Activated CD4-positive, alpha-beta T cell treated with anti-CD3 and anti-CD28 coated beads, Interleukin-2, amount 10 ng/mL, durations not matched to agents 24 days and 14 days (primary cell): ENCODE data around the gene COCH. TPM values are rescaled to one million over a fixed set of nuclear protein-coding genes. Genes with fewer than 3 reads are reported as not detected.

Source experiments
- DNase-seq: peaks from one replicate; pipeline ENCODE4 v3.0.0; 2022
- H3K27ac Mint-ChIP-seq: one replicate; pipeline ENCODE4 v1.8.0; 2022; ENCODE audit warnings: mild to moderate bottlenecking, mixed read lengths
- H3K27me3 Mint-ChIP-seq: one replicate; pipeline ENCODE4 v1.8.0; 2022; ENCODE audit warnings: mixed read lengths
- H3K36me3 Mint-ChIP-seq: one replicate; pipeline ENCODE4 v1.8.0; 2022; ENCODE audit warnings: low read depth, mild to moderate bottlenecking, mixed read lengths
- H3K4me1 Mint-ChIP-seq: one replicate; pipeline ENCODE4 v1.8.0; 2021; ENCODE audit warnings: mixed read lengths
- H3K4me3 Mint-ChIP-seq: one replicate; pipeline ENCODE4 v1.8.0; 2022; ENCODE audit warnings: mild to moderate bottlenecking, moderate library complexity, mixed read lengths
- H3K9me3 Mint-ChIP-seq: one replicate; pipeline ENCODE4 v1.8.0; 2021; ENCODE audit warnings: mixed read lengths
- intact Hi-C: fragments of 100-400 bp; cut with micrococcal nuclease; formaldehyde crosslinking; loops from one replicate; pipeline ENCODE4 v1.15.1; 2023
- total RNA-seq: library from RNA; stranded (reverse); gene quantifications from 2 replicates; pipeline ENCODE4 v1.2.3, GENCODE V29; 2022

The COCH gene
- total RNA-seq, result 1.1 and 1.2 TPM in 2 replicates

DNA sequence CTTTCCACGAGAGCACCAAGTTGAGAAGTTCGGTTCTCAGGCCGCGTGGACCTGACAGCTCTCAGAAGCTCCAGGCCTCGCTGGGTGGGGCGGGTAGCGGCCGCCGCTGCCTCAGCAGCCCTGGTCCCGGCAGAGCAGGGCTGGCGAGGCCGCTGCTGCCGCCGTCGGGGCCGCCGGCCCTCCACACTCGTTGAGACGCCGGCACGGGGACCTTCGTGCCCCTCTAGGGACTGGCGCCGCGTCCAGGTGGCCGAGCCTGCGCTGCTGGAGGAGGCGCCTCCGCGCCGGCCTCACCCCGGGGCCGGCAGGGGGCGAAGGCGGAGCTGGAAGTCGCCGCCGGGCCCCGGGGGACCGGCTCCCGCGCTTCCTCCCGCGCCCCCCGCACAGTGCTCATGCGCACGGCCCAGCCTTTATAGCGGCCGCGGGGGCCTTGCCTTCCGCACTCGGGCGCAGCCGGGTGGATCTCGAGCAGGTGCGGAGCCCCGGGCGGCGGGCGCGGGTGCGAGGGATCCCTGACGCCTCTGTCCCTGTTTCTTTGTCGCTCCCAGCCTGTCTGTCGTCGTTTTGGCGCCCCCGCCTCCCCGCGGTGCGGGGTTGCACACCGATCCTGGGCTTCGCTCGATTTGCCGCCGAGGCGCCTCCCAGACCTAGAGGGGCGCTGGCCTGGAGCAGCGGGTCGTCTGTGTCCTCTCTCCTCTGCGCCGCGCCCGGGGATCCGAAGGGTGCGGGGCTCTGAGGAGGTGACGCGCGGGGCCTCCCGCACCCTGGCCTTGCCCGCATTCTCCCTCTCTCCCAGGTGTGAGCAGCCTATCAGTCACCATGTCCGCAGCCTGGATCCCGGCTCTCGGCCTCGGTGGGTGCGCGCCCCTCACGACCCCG lies at the start of gene COCH:
COCH (plus strand) TSS at position 440 of the 879 bp plus-strand sequence; CDS start at position 820, 380 bp downstream.
- no peaks in the 10 kb centered on the region for H3K36me3 Mint-ChIP-seq
- H3K4me1 Mint-ChIP-seq, result peaks cover 11% of the 10 kb centered on the region
- peaks cover 65% of the 10 kb centered on the region for H3K27me3 Mint-ChIP-seq
- H3K27ac Mint-ChIP-seq, result no peak within 1 kb of the TSS
- peak; percentile 76 for DNase-seq
- H3K4me3 Mint-ChIP-seq, result peak within 1 kb of the TSS; percentile 83
- intact Hi-C loops, result no loop called here
- H3K9me3 Mint-ChIP-seq, result no peaks in the 10 kb centered on the region

DNA sequence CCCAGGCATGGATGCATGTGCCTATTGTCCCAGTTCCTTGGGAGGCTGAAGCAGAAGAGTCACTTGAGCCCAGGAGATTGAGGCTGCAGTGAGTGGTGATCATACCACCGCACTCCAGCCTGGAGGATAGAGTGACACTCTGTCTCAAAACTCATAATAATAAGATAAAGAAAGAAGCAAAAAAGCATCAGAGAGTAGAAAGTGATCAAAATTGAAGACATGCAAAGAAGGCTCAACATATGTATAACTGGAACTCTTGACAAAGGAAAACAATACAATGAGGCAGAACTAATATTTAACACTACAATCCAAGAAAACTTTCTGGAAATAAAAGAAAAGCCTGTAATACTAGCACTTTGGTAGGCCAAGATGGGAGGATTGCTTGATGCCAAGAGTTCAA lies 48.3 kb upstream of the COCH start:
- no peaks in the 10 kb centered on the region for H3K27me3 Mint-ChIP-seq
- H3K4me3 Mint-ChIP-seq, result no peak overlapping the region
- H3K27ac Mint-ChIP-seq, result no peak overlapping the region
- intact Hi-C loops, result no loop called here
- no peak for DNase-seq
- no peaks in the 10 kb centered on the region for H3K4me1 Mint-ChIP-seq
- H3K36me3 Mint-ChIP-seq, result no peaks in the 10 kb centered on the region
- peaks cover 7% of the 10 kb centered on the region for H3K9me3 Mint-ChIP-seq

DNA sequence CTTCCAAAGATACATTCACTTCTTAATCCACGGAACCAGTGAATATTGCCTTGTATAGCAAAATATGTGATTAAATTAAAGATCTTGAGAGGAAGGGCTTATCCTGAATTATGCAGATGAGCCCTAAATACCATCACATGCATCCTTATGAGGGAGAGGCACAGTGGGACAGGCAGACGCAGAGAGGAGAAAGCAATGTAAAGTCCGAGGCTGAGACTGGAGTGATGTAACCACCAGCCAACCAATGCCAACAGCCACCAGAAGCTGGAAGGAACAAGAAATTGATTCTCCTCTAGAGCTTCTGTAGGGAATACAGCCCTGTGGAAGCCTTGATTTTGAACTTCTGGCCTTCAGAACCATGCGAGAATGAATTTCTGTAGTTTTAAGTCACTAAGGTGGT lies 44.5 kb upstream of the COCH start:
- H3K4me1 Mint-ChIP-seq, result no peaks in the 10 kb centered on the region
- H3K27ac Mint-ChIP-seq, result no peak overlapping the region
- intact Hi-C loops, result no loop called here
- H3K27me3 Mint-ChIP-seq, result no peaks in the 10 kb centered on the region
- no peak overlapping the region for H3K4me3 Mint-ChIP-seq
- peaks cover 4% of the 10 kb centered on the region for H3K9me3 Mint-ChIP-seq
- H3K36me3 Mint-ChIP-seq, result no peaks in the 10 kb centered on the region
- DNase-seq, result no peak

DNA sequence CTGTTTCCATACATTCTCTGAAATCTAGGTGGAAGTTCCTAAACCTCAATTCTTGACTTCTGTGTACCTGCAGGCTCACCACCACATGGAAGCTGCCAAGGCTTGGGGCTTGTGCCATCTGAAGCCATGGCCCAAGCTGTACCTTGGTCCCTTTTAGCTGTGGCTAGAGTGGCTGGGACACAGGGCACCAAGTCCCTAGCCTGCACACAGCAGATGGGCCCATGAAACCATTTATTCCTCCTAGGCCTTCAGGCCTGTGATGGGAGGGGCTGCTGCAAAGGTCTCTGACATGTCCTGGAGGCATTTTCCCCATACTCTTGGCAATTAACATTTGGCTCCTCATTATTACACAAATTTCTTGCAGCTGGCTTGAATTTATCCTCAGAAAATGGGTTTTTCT lies 40.0 kb upstream of the COCH start:
- no peaks in the 10 kb centered on the region for H3K36me3 Mint-ChIP-seq
- no peak overlapping the region for H3K4me3 Mint-ChIP-seq
- intact Hi-C loops, result no loop called here
- no peak overlapping the region for H3K27ac Mint-ChIP-seq
- DNase-seq, result no peak
- H3K9me3 Mint-ChIP-seq, result peaks cover 9% of the 10 kb centered on the region
- H3K4me1 Mint-ChIP-seq, result no peaks in the 10 kb centered on the region
- H3K27me3 Mint-ChIP-seq, result no peaks in the 10 kb centered on the region

DNA sequence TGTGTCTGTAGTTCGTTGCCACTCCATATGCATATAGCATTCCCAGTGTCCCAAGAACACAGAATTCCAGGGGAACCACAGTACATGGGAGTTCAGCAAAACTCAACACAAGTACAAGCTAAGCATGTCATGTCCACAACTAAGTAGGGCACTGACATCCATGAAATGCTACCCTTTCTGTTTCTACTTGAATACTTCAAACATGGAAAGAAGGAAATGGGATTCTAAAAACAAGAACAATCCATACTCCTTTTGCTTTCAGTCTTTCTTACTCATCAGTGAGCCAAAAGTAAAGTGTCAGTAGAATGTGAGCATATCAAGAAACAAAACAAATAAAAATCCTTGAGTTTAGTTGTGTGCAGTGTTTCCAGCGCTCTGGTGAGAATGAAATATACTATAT lies 36.0 kb upstream of the COCH start:
- H3K36me3 Mint-ChIP-seq, result no peaks in the 10 kb centered on the region
- intact Hi-C loops, result no loop called here
- no peak overlapping the region for H3K4me3 Mint-ChIP-seq
- H3K27ac Mint-ChIP-seq, result no peak overlapping the region
- H3K9me3 Mint-ChIP-seq, result peaks cover 9% of the 10 kb centered on the region
- peak; percentile 11 for DNase-seq
- H3K27me3 Mint-ChIP-seq, result peaks cover 7% of the 10 kb centered on the region
- H3K4me1 Mint-ChIP-seq, result no peaks in the 10 kb centered on the region

DNA sequence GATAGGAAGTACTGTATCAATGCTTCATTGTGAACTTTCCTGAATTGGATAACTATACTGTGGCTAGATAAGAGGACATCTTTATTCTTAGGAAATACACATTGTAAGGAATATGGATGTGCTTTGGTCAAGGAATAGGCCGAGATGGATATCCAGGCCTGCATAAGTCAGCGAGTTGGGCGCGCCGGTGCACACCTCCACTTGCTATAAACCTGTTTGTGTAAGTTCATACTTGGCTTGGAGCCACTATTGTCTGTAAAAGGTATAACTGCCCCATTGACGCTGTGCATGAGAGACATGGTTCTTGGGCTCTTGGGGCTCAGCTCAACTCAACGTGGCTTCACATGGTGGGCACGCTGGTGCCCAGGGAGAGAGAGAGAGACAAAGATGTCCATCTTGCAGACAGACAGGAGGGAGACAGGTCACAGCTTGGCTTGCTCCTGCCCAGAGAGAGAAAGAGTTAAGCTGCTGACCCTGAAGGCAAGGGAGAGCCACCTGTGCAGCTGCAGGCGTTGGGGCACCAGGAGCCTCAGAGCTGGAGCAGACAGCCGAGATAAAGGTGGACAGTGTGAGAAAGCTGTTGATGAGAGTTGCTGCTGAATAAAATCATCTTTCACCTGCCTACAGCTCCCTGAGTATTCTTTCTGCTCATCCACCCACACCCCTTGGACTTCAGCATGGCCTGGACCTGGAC lies 34.1 kb upstream of the COCH start:
- peaks cover 10% of the 10 kb centered on the region for H3K27me3 Mint-ChIP-seq
- H3K4me3 Mint-ChIP-seq, result no peak overlapping the region
- H3K9me3 Mint-ChIP-seq, result peaks cover 4% of the 10 kb centered on the region
- H3K27ac Mint-ChIP-seq, result no peak overlapping the region
- H3K36me3 Mint-ChIP-seq, result no peaks in the 10 kb centered on the region
- intact Hi-C loops, result no loop called here
- peak; percentile 15 for DNase-seq
- no peaks in the 10 kb centered on the region for H3K4me1 Mint-ChIP-seq

DNA sequence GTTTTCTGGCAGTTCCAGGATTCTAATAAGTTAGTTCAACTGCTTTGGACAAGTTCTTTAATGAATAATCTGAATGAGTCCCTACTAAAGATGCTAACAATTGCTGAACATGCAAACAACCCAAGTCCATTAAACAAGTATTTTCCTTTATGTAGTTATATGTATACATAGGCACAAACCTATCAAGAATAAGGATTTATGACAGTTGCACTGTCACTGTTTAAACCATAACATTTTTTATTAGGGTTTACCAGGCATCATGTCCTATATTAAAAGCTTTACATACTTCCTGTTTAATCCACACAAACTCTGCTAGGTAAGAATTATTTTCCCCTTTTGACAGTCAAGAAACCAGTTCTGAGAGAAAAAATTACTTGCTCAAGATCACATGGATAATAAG lies 31.9 kb upstream of the COCH start:
- no peaks in the 10 kb centered on the region for H3K36me3 Mint-ChIP-seq
- DNase-seq, result peak; percentile 2

DNA sequence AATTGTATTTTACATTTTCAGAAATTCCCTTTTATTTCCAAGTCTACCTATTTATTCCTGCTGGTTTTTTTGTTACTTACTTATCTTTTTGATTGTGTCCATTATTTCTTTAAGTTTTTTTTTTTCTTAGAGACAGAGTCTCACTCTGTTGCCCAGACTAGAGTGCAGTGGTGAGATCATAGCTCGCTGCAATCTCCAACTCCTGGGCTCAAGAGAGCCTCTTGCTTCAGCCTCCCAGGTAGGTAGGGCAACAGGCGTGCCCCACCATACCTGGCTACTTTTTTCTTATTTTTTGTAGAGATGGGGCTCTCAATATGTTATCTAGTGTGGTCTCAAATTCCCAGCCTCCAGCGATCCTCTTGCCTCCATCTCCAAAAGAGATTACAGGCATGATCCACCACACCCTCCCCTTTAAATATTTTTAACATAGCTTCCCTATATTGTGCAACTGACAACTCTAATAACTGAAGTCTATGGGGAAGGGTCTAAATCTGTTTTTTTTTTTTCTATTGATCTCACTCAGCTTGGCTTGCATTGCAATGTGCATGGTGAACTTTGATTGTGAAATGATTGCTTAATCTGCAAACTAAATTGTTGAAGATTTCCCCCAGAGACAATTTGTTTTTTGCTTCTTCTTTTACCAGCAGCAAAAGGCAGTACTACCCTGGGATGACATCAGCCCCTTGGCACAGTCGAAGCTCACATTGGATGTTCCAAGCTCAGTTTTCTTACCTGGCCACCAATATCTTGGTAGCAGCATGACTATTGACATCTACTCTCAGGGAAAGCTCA lies 25.7 kb upstream of the COCH start:
- H3K36me3 Mint-ChIP-seq, result no peaks in the 10 kb centered on the region
- intact Hi-C loops, result no loop called here
- DNase-seq, result no peak
- H3K4me1 Mint-ChIP-seq, result no peaks in the 10 kb centered on the region
- H3K4me3 Mint-ChIP-seq, result no peak overlapping the region
- H3K9me3 Mint-ChIP-seq, result no peaks in the 10 kb centered on the region
- no peak overlapping the region for H3K27ac Mint-ChIP-seq
- peaks cover 27% of the 10 kb centered on the region for H3K27me3 Mint-ChIP-seq

More for the DNA sequence above, 31.9 kb upstream of the COCH start:
- Mint-ChIP-seq H3K27me3 (peaks cover 19% of the 10 kb centered on the region), H3K4me3 (no peak overlapping the region), H3K9me3 (no peaks in the 10 kb centered on the region), H3K27ac (no peak overlapping the region), H3K4me1 (no peaks in the 10 kb centered on the region)
- intact Hi-C loops, result no loop called here

DNA sequence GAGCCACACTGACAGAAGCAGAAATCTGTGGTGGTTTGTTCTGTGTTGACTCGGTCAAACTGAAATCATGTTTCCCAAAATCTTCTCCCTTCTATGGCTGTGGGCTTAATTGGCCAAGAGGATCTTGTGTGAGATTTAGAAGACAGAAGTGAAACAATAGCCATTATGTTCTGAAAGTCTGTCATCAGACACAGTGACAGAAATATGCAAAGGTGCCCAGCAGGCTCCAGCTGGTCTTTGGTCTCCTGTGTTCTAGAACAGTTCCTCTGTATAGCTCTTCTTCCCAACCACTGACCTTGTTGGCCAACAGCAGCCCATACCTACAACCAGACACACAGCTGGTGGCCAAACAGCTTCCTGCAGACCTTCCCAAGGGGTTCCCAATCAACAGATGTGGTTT lies 25.0 kb upstream of the COCH start:
- peaks cover 27% of the 10 kb centered on the region for H3K27me3 Mint-ChIP-seq

DNA sequence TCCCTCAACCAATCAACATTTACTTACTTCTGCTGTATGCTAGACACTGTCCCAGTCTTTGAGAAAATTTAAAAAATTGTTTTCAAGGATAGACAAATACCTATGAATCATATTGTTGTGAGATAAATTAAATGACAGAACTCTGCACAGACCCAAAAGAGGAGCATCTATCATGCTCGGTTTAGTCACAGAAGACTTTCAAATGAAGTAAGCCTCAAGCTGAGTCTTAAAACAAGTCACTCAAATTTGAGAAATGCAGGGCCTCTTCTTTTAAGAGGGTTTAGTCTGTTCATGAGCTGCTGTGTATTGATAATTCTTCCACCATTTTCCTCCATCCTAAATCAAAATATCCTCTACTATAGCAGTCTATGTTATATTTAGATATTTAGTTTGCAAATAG lies 24.4 kb upstream of the COCH start:
- no peaks in the 10 kb centered on the region for H3K9me3 Mint-ChIP-seq
- intact Hi-C loops, result no loop called here
- H3K36me3 Mint-ChIP-seq, result no peaks in the 10 kb centered on the region
- peaks cover 1% of the 10 kb centered on the region for H3K4me1 Mint-ChIP-seq
- H3K4me3 Mint-ChIP-seq, result no peak overlapping the region
- DNase-seq, result no peak
- no peak overlapping the region for H3K27ac Mint-ChIP-seq
- H3K27me3 Mint-ChIP-seq, result peaks cover 26% of the 10 kb centered on the region

More for the DNA sequence above, 25.0 kb upstream of the COCH start:
- Mint-ChIP-seq H3K36me3 (no peaks in the 10 kb centered on the region), H3K27ac (no peak overlapping the region), H3K9me3 (no peaks in the 10 kb centered on the region), H3K4me3 (no peak overlapping the region), H3K4me1 (no peaks in the 10 kb centered on the region)
- intact Hi-C loops, result no loop called here
- DNase-seq, result no peak

DNA sequence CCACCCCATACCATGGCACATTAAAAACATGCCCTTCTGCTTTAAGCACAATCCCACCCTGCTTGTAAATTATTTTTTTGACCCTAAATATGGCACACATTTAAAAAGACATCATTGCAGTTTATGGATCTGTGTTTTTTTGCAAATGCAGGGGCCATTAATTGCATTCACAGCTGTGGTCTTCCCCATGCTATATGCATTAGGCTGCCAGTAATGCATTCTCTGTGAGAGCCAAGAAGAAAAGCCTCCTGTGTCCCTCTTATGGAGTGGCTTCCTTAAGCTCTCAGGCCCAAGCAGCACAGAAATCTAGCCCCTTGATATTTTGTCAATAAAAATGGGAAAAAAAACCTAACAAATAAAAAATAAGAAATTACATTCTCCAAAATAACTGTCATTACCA lies 20.4 kb upstream of the COCH start:
- peaks cover 14% of the 10 kb centered on the region for H3K27me3 Mint-ChIP-seq

DNA sequence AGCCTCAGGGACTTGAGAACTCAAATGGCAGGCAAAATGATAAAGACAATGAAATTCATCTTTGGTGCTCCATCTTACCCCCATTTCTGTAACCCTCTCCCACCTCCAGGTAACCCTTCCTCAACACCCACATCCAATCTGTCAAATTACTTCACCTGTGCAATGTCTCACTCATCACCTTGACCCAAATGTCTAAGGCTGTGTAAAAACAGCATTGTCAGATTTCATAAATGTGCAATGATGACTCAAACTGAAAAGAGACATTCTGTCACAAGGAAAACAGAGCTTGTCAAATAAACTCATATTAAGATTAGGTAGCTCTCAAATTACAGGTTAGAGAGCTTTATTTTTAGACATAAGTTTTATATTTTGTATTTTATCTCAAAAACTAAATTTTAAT lies 19.9 kb upstream of the COCH start:
- Mint-ChIP-seq H3K27me3 (peaks cover 9% of the 10 kb centered on the region), H3K36me3 (no peaks in the 10 kb centered on the region), H3K27ac (no peak overlapping the region), H3K4me3 (no peak overlapping the region), H3K4me1 (peaks cover 9% of the 10 kb centered on the region), H3K9me3 (no peaks in the 10 kb centered on the region)
- DNase-seq, result no peak
- intact Hi-C loops, result no loop called here

More for the DNA sequence above, 20.4 kb upstream of the COCH start:
- H3K4me1 Mint-ChIP-seq, result peaks cover 9% of the 10 kb centered on the region
- H3K27ac Mint-ChIP-seq, result no peak overlapping the region
- no peak for DNase-seq
- H3K36me3 Mint-ChIP-seq, result no peaks in the 10 kb centered on the region
- intact Hi-C loops, result no loop called here
- no peaks in the 10 kb centered on the region for H3K9me3 Mint-ChIP-seq
- H3K4me3 Mint-ChIP-seq, result no peak overlapping the region

DNA sequence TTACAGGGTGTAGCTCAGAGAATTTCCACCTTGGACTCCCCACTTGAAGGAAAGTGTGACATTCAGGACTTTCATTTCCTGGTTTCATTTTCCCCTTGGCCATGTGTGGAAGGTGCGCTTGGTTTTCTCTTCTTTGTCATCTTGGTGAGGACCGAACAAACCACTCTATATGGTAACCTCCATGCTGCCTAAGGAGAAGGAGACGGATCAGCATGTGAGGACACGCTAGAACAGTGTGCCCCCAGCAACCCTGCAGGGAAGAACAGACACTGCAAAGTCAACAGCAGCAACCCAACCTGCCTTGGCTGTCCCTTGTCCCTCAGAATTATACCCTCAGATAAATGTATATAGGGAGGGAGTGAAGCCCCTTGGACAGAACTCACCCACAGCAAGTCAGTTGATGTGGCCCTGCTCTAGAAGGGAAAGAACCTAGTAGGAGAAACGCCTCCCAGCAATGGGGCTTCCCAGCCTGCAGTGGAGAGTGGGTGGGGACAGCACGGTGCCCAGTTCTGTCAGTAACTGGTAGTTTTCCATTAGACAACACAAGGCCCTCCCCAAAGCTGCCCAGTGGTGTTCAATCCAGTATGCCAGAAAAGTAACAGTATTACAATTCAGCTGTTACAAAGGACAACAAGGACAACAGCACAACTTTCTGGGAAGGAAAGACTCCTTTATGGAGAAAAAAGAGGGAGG lies 18.9 kb upstream of the COCH start:
- Mint-ChIP-seq H3K27me3 (peaks cover 3% of the 10 kb centered on the region), H3K4me1 (peaks cover 9% of the 10 kb centered on the region), H3K9me3 (no peaks in the 10 kb centered on the region), H3K4me3 (no peak overlapping the region), H3K36me3 (no peaks in the 10 kb centered on the region), H3K27ac (peak overlapping the region; percentile 5)
- intact Hi-C loops, result no loop called here
- no peak for DNase-seq
